GM12801 (cell line): ENCODE data around the gene LPCAT2.

Experiments
- CTCF ChIP-seq: IDR thresholded peaks from one replicate; pipeline ENCODE4 v1.5.1; 2011; ENCODE audit warnings: control low read depth; ENCODE audit not compliant: insufficient read length; ENCODE audit errors: extremely low read depth

The LPCAT2 gene

GRCh38 chr16:55508271-55508921 lies 476 bp upstream of the LPCAT2 start:
- no peak for TF ChIP-seq CTCF

- TF ChIP-seq CTCF, result no peak
These were observed 1.4 kb downstream of the LPCAT2 start for GRCh38 chr16:55510185-55510805.

- no peak for TF ChIP-seq CTCF
These were observed 4.1 kb downstream of the LPCAT2 start for GRCh38 chr16:55512941-55513340.

- no peak for TF ChIP-seq CTCF
These were observed 4.7 kb downstream of the LPCAT2 start for GRCh38 chr16:55513616-55514015.

- TF ChIP-seq CTCF, result no peak
These were observed 6.2 kb downstream of the LPCAT2 start for GRCh38 chr16:55515111-55515510.

- TF ChIP-seq CTCF, result no peak
These were observed 12.9 kb downstream of the LPCAT2 start for GRCh38 chr16:55521792-55522191.

GRCh38 chr16:55526441-55526840 lies 17.6 kb downstream of the LPCAT2 start:
- no peak for TF ChIP-seq CTCF
